Retinal pigment epithelial cell (primary cell): ENCODE results near the gene HLA-C.

Experiments used
- DNase-seq: peaks from one replicate; pipeline ENCODE4 v3.0.0-alpha.2; 2010; ENCODE audit warnings: low read depth
- H3K4me3 ChIP-seq: 2 replicates; pipeline ENCODE4 v1.5.1; 2011; ENCODE audit warnings: mild to moderate bottlenecking, low read length, control low read depth, moderate library complexity
- CTCF ChIP-seq: conservative IDR thresholded peaks from 2 replicates; pipeline ENCODE4 v1.5.1; 2011; ENCODE audit warnings: low read depth, low read length, control low read depth, inconsistent platforms

Gene HLA-C

GRCh38 chr6:31272436-31272835 lies 544 bp upstream of the HLA-C start:
- DNase-seq: no peak
- peak overlapping the region; percentile 73 for H3K4me3 ChIP-seq
- no peak for TF ChIP-seq CTCF

- TF ChIP-seq CTCF: no peak
- H3K4me3 ChIP-seq: peak overlapping the region; percentile 73
- peak; percentile 0 for DNase-seq
Observed at GRCh38 chr6:31270788-31271640, 878 bp downstream of the HLA-C start.

- TF ChIP-seq CTCF: no peak
- no peak for DNase-seq
- H3K4me3 ChIP-seq: no peak overlapping the region
Observed at GRCh38 chr6:31268836-31269235, 3.1 kb downstream of the HLA-C start.

GRCh38 chr6:31268369-31268765 lies 3.5 kb downstream of the HLA-C start:
- H3K4me3 ChIP-seq: no peak overlapping the region
- no peak for TF ChIP-seq CTCF
- DNase-seq: no peak

GRCh38 chr6:31267651-31268368 lies 4.1 kb downstream of the HLA-C start:
- no peak for TF ChIP-seq CTCF
- no peak for DNase-seq
- H3K4me3 ChIP-seq: no peak overlapping the region

- DNase-seq: no peak
- no peak for TF ChIP-seq CTCF
Observed at GRCh38 chr6:31266567-31267360, 5.1 kb downstream of the HLA-C start.

More at GRCh38 chr6:31266567-31267360, 5.1 kb downstream of the HLA-C start:
- H3K4me3 ChIP-seq: no peak overlapping the region
